Uterus (tissue), 4 donors: ENCODE measurements around the gene AMBRA1. TPM values are rescaled to one million over a fixed set of nuclear protein-coding genes. Genes with fewer than 3 reads are reported as not detected.
A peak's percentile ranks its signal among the peaks of the same experiment; 100 is the strongest.

Experiments
- DNase-seq, 2 donors: peaks; one replicate each; pipeline ENCODE4 v3.0.0-alpha.2; 2019 to 2020
- H3K27ac ChIP-seq, 2 donors: fragments of 200-600 bp; sonication (generic); 1 replicate in 1 of 2; 2 replicates in 1 of 2; pipeline ENCODE4 v1.5.1; 2016 to 2018
- H3K27me3 ChIP-seq, 2 donors: fragments of 200-600 bp; sonication (generic); one replicate each; pipeline ENCODE4 v1.5.1; 2018 to 2019; ENCODE audit warnings: control low read depth in 1 of 2
- H3K36me3 ChIP-seq, 2 donors: fragments of 200-600 bp; sonication (generic); one replicate each; pipeline ENCODE4 v1.5.1; 2019; ENCODE audit warnings: control low read depth in 1 of 2
- H3K4me1 ChIP-seq, 2 donors: fragments of 200-600 bp; sonication (generic); one replicate each; pipeline ENCODE4 v1.5.1; 2018 to 2019; ENCODE audit warnings: control low read depth in 1 of 2
- H3K4me3 ChIP-seq, 2 donors: fragments of 200-600 bp; sonication (generic); 1 replicate in 1 of 2; 2 replicates in 1 of 2; pipeline ENCODE4 v1.5.1; 2018 to 2019; ENCODE audit warnings: mild to moderate bottlenecking in 1 of 2
- H3K9me3 ChIP-seq, 2 donors: fragments of 200-600 bp; sonication (generic); one replicate each; pipeline ENCODE4 v1.5.1; 2019; ENCODE audit warnings: control low read depth in 1 of 2
- POLR2A ChIP-seq, 2 donors: fragments of 450-650 bp; IDR thresholded peaks; one replicate each; pipeline ENCODE4 v1.6.1; 2016; ENCODE audit warnings: antibody characterized with exemption in 2 of 2, mild to moderate bottlenecking in 1 of 2, moderate library complexity in 1 of 2
- intact Hi-C: fragments of 100-400 bp; cut with DNase I; formaldehyde crosslinking; loops from one replicate; pipeline ENCODE4 v1.15.1; 2023; ENCODE audit warnings: low total_unique reads
- total RNA-seq, 4 donors: library from RNA; depleted of rRNA in 3 of 4; stranded (reverse); fragments of >200 nt in 3 of 4; gene quantifications; one replicate each; pipeline versions ENCODE4 v1.1.0 to v1.2.4, GENCODE V29; 2014 to 2023
- TF ChIP-seq, protein P1 (sequence below), 4 experiments: fragments of 200-600 bp in 2 of 4; fragments of 450-650 bp in 2 of 4; sonication (generic) in 2 of 4; IDR thresholded peaks; one replicate each; pipeline ENCODE4 v1.5.1; 2016 to 2019; ENCODE audit warnings: antibody characterized with exemption in 4 of 4, mild to moderate bottlenecking in 2 of 4, moderate library complexity in 1 of 4
- donor health status: DM: yes; HTN: yes; CAD: no.

Gene AMBRA1
- total RNA-seq, 4 donors from 2014 or later, result 22.6 to 55.3 (median 41.4) TPM

DNA sequence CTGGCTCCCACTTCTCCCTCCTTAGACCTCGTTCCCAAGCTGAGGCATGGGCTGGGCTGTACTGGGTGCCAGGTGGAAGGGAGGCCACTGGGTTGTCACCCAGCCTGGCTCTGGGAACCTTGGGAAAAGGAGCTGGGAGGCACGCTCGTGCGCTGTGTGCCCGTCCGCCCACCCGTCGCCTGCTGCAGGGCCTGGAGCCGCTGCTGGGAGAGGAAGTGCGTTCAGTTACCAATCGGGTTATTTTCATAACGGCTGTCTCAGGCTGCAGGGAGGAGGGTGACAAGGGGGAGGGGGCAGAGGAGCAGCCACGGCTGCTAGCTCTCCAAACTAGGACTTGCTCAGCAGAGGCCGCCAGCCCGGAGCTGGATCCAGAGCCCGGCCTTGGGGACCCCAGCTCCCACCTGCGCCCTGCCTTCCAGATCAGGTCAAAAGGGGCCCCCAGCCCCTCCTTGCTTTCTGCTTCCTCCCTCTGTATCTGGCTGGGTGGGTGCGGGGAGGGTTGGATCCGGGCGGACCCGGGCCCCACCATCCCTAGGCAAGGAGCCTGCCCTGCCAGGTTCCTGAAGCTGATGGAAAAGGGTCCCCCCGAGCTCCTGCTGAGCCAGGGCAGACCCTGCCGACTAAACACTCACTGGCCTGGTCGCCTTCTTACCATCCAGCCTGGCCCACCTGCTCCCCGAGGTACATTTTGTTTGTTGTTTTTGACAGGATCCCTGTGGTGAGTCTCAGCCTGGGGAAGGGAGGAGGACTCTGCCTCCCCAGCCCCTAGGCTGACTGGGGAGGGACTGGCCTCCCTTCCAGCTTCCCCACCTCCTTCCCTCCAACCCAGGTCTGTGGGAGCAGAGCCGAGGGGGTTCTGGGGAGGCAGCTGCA lies 232.3 kb downstream of the AMBRA1 start:
- Histone ChIP-seq H3K4me1 (peaks cover 0 to 7% of the 10 kb centered on the region in 2 donors), H3K4me3 (no peak overlapping the region), H3K27me3 (no peaks in the 10 kb centered on the region), H3K27ac (peak overlapping the region; percentile 58 to 67), H3K9me3 (no peaks in the 10 kb centered on the region), H3K36me3 (no peaks in the 10 kb centered on the region)
- TF ChIP-seq, protein P1, sequence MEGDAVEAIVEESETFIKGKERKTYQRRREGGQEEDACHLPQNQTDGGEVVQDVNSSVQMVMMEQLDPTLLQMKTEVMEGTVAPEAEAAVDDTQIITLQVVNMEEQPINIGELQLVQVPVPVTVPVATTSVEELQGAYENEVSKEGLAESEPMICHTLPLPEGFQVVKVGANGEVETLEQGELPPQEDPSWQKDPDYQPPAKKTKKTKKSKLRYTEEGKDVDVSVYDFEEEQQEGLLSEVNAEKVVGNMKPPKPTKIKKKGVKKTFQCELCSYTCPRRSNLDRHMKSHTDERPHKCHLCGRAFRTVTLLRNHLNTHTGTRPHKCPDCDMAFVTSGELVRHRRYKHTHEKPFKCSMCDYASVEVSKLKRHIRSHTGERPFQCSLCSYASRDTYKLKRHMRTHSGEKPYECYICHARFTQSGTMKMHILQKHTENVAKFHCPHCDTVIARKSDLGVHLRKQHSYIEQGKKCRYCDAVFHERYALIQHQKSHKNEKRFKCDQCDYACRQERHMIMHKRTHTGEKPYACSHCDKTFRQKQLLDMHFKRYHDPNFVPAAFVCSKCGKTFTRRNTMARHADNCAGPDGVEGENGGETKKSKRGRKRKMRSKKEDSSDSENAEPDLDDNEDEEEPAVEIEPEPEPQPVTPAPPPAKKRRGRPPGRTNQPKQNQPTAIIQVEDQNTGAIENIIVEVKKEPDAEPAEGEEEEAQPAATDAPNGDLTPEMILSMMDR (IDR thresholded peaks at IDR 0.05), result no peak
- TF ChIP-seq POLR2A (IDR thresholded peaks at IDR 0.05), result no peak
- no peak for DNase-seq
- intact Hi-C loops, result no loop called here

DNA sequence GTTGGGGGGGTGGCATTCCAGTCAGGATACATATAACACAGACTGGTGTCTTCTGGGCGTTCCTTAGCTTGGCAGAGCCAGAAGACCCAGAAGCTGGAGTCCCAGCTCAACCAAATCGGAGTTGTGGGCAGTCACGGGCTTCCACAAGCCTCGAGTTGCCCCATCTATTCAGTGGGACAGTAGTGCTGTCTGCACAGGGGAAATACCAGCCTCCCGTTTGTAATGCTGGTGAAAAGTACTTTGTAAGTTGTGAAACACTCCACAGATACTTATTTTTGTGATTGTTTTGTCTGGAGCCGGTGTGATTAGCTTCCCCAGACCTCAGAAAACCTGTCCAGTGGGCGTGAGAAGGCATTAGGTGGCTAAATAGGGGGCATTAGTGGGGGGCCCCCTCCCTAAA lies 232.9 kb downstream of the AMBRA1 start:
- intact Hi-C loops, result no loop called here
- Histone ChIP-seq H3K27me3 (no peaks in the 10 kb centered on the region), H3K27ac (peak overlapping the region; percentile 58 to 67), H3K9me3 (no peaks in the 10 kb centered on the region), H3K4me1 (peaks cover 0 to 7% of the 10 kb centered on the region in 2 donors), H3K4me3 (no peak overlapping the region), H3K36me3 (no peaks in the 10 kb centered on the region)
- no peak for TF ChIP-seq POLR2A (IDR thresholded peaks at IDR 0.05)
- TF ChIP-seq, protein P1 (IDR thresholded peaks at IDR 0.05), result no peak
- DNase-seq, result no peak

DNA sequence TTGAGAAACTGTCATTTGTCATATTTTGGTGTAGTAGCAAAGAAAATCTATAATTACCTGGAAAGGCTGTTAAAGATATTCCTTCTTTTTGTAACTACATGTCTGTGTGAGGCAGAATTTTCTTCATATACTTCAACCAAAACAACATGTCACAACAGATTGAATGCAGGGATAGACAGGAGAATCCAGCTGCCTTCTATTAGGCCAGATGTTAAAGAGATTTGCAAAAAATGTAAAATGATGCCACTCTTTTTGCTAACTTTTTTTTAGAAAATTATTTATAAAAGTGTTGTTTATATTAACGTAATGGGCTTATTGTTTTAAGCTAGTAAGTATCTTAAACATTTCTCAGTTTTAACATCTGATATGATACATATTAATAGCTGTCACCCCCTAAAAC lies 233.9 kb downstream of the AMBRA1 start:
- H3K4me3 ChIP-seq, result no peak overlapping the region
- intact Hi-C loops, result no loop called here
- H3K4me1 ChIP-seq, result peaks cover 0 to 7% of the 10 kb centered on the region in 2 donors
- no peaks in the 10 kb centered on the region for H3K36me3 ChIP-seq
- H3K27ac ChIP-seq, result no peak overlapping the region
- no peaks in the 10 kb centered on the region for H3K27me3 ChIP-seq
- no peaks in the 10 kb centered on the region for H3K9me3 ChIP-seq
- no peak for TF ChIP-seq POLR2A (IDR thresholded peaks at IDR 0.05)
- TF ChIP-seq, protein P1 (IDR thresholded peaks at IDR 0.05), result no peak
- DNase-seq, result no peak

DNA sequence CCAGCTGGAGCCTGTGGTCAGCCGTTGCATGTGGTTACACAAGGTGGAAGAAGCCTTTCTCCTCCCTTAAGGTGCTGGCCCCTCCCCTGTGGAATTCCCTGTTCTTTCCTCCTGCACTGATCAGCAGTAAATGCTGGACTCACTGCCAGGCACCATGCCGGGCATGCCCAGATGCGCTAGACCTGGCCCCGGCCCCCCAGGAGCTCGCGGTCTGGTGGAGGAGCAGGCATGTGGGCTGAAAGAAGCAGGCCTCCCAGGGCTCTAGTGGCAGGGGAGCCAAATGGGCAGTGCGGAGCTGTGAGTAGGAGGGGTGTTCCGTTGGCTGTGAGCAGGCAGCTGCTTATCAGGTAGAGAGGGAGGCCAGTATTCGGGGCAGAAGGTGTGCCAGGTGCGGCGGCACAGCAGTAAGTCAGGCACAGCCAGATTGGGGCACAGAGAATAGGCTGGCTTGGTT lies 236.3 kb downstream of the AMBRA1 start:
- Histone ChIP-seq H3K36me3 (no peaks in the 10 kb centered on the region), H3K27me3 (no peaks in the 10 kb centered on the region), H3K9me3 (no peaks in the 10 kb centered on the region), H3K4me3 (no peak overlapping the region), H3K27ac (no peak overlapping the region), H3K4me1 (peaks cover 0 to 7% of the 10 kb centered on the region in 2 donors)
- no peak for DNase-seq
- intact Hi-C loops, result no loop called here
- no peak for TF ChIP-seq POLR2A (IDR thresholded peaks at IDR 0.05)
- TF ChIP-seq, protein P1 (IDR thresholded peaks at IDR 0.05), result no peak

DNA sequence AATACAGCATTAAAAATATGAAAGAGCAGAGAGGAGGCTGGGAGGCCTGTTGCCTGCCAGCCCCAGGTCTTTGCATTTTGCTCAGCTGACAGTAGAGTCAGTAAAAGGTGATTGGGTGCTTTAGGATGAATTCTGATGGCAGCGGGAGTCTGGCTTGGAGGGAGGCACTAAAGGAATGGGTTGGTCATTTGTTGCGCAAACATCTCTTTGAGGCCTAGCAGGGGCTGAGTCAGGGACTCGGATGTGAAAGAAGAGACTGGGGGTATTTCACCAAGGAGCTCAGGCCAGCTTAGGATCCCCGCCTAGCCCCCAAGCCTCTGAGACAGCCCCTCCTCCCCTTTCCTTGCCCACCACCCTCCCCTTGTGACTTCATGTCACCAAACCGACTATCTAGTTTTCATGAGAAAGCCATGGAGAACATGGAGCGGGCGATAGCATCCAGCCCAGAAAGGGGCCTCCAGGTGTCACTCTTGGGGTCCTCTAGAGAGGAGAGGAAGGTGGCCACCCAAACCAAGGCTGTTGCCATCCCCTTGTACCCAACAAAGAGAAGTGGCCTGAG lies 236.8 kb downstream of the AMBRA1 start:
- H3K27me3 ChIP-seq, result no peaks in the 10 kb centered on the region
- no peak overlapping the region for H3K4me3 ChIP-seq
- peaks cover 0 to 11% of the 10 kb centered on the region in 2 donors for H3K4me1 ChIP-seq
- H3K27ac ChIP-seq, result no peak overlapping the region
- no peak for DNase-seq
- no peaks in the 10 kb centered on the region for H3K9me3 ChIP-seq
- TF ChIP-seq, protein P1 (IDR thresholded peaks at IDR 0.05), result no peak
- no peak for TF ChIP-seq POLR2A (IDR thresholded peaks at IDR 0.05)
- no peaks in the 10 kb centered on the region for H3K36me3 ChIP-seq
- intact Hi-C loops, result no loop called here
